ENCODE results near the gene TDP1.
A peak's percentile ranks its signal among the peaks of the same experiment; 100 is the strongest.
"Not testable (repeated sequence)": the region's sequence is repeated elsewhere in the genome, so short reads cannot be mapped to it uniquely, and the experiment has no call there.

The TDP1 gene

GRCh38 chr14:90062822-90063539 lies 107.3 kb downstream of the TDP1 start:
- no peak overlapping the region for H3K4me3 ChIP-seq (ENCODE audit: low read depth, low read length)
- no peak for TF ChIP-seq CTCF (IDR thresholded peaks at IDR 0.05; ENCODE audit: insufficient read depth, low read depth, low read length, missing control alignments)
- DNase-seq (ENCODE audit: low read depth), result no peak

- no peak for TF ChIP-seq CTCF (IDR thresholded peaks at IDR 0.05; ENCODE audit: insufficient read depth, low read depth, low read length, missing control alignments)
- no peak overlapping the region for H3K4me3 ChIP-seq (ENCODE audit: low read depth, low read length)
- DNase-seq (ENCODE audit: low read depth), result no peak
These were observed 116.6 kb downstream of the TDP1 start for GRCh38 chr14:90072350-90072749.

GRCh38 chr14:90079576-90079975 lies 123.8 kb downstream of the TDP1 start:
- no peak for TF ChIP-seq CTCF (IDR thresholded peaks at IDR 0.05; ENCODE audit: insufficient read depth, low read depth, low read length, missing control alignments)
- no peak for DNase-seq (ENCODE audit: low read depth)

GRCh38 chr14:90087433-90087832 lies 131.7 kb downstream of the TDP1 start:
- no peak for TF ChIP-seq CTCF (IDR thresholded peaks at IDR 0.05; ENCODE audit: insufficient read depth, low read depth, low read length, missing control alignments)
- H3K4me3 ChIP-seq (ENCODE audit: low read depth, low read length), result no peak overlapping the region
- peak; percentile 4 for DNase-seq (ENCODE audit: low read depth)

More at GRCh38 chr14:90079576-90079975, 123.8 kb downstream of the TDP1 start:
- no peak overlapping the region for H3K4me3 ChIP-seq (ENCODE audit: low read depth, low read length)

DNA sequence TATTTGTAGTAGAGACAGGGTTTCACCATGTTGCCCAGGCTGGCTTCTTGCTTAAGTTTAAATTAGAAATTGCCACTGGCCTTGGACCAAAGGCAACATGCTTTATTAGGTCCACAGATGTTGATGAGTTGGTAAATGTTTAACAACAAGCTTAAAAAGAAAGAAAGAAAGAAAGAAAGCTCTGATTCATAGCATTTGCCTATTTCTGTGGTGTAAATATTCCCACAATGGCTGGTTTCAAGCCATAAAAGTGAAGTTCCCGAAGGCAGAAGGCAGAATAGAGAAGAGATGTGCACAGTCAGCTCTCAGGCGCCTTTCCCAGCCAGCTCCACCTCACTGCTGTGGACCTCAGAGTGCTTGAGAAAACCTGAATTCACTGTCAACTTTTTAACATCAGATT lies 132.4 kb downstream of the TDP1 start:
- TF ChIP-seq CTCF (IDR thresholded peaks at IDR 0.05; ENCODE audit: insufficient read depth, low read depth, low read length, missing control alignments), result no peak
- no peak overlapping the region for H3K4me3 ChIP-seq (ENCODE audit: low read depth, low read length)
- DNase-seq (ENCODE audit: low read depth), result no peak

DNA sequence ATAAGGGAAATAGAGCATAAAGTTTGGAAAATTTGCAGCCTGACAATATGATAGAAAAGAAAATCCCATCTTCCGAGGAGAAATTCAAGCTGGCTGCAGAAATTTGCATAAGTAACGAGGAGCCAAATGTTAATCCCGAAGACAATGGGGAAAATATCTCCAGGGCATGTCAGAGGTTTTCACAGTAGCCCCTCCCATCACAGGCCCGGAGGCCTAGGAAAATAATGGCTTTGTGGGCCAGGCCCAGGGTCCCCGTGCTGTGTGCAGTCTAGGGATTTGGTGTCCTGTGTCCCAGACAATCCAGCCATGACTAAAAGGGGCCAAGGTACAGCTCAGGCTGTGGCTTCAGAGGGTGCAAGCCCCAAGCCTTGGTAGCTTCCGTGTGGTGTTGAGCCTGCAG lies 133.8 kb downstream of the TDP1 start:
- not testable (repeated sequence) for DNase-seq (ENCODE audit: low read depth); H3K4me3 ChIP-seq (ENCODE audit: low read depth, low read length)

DNA sequence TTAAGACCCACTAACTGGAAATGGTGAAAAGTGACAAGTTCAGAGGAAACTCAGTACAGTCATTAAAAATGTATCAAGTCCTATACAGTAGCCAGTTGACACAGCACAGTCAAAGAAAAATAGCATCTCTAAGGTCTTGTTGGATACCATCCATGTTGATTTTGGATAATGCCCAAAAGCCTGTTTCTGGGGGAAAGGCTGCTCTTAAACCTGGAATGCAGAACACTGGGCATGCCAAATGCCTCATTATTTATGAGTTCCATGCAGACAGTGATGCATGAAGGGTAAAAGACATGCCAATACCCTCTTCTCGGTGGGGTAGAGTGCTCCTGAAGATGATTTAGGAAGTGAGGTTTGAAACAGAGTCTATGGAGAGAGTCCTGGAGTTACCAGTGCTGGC lies 135.7 kb downstream of the TDP1 start:
- no peak for DNase-seq (ENCODE audit: low read depth)
- H3K4me3 ChIP-seq (ENCODE audit: low read depth, low read length), result no peak overlapping the region
- TF ChIP-seq CTCF (IDR thresholded peaks at IDR 0.05; ENCODE audit: insufficient read depth, low read depth, low read length, missing control alignments), result no peak
